IPS-NIHi11 (cell line): ENCODE data around the gene UMODL1.
"Not testable (repeated sequence)": the region's sequence is repeated elsewhere in the genome, so short reads cannot be mapped to it uniquely, and the experiment has no call there.

Experiments
- DNase-seq: peaks from one replicate; pipeline ENCODE4 v3.0.0; 2012; ENCODE audit warnings: mixed read lengths, low spot score

The UMODL1 gene

DNA sequence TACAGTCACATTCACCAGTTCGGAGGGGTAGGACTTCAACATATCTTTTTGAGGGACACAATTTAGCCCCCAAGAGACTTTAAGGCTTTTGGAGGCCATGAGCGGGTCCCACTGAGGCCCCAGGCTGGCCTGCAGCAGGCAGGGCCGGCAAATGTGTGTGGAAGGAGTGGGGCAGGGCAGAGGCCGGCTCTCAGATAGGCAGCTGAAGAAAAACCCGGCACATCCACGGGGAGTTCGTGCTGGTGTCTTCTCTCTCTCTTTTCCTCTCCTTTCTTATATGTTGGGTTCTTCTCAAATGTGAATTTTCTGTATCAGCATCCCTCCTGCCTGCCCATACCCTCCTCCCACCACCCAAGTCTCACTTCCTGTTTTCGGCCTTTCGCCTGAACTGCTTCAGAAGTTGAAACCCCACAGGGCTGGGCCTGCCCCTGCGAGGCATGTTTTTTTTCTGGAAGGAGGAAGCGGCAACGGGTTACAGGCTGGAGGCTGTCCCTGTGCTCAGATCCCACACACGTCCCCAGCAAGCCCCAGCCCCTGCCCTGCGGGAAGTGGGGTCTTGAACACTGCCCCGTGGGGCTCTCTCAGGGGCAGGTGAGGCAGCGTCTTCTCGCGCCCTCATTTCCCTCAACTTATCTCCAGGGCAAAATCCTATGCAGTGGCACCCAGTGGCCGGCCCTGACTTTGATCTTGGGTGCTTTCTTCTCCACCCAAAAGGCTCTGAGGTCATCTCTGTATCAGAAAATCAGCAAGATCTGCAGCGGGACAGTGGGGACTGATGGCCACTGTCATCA, 9.7 kb upstream of the UMODL1 start:
- no peak for DNase-seq

DNA sequence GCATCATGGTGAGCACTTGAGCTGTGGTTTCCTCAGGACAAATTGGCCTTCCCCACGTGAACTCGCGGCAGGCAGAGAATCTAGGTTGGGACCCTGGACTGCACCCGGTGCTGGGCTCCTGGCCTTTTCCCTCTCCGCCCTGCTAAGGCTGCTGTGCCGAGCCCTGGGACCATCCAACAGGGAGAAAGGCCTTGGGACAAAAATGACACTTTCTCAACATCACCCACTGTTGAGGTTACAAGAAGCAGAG, 9.2 kb upstream of the UMODL1 start:
- DNase-seq, result no peak

DNA sequence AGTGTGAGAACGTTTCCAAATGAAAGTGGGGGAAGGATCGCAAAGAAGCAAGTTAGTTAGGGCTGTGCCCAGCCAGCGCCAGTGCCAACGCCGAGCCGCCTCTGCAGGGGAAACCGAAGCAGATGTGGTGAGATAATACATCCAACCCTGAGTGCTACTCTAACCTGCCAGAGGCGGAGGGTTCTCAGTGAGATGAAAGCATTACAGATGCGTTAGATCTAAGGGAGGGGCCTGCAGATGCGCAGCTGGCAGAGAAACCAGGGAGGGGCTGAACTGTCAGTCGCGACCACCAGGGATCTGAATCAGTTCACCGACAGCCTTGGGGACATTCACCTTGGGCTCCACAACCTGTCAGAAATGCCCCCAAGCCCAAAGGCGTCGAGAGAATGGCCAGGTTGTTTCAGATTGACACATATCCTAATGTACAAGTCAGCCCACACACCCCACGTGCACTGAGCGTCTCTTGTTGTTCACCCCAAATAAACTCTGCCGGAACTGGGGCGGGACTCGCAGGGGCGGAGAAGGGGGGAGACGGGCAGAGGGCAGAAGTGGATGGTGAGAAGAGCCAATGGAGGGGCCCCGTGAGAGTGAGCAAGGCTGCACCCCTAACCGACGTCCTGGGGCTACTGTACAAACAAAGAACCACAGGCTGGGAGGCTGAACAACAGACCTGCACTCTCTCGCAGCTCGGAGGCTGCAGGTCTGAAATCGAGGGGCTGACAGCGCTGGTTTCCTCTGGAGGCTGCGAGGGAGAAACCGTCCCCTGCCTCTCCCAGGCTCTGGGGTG, 8.7 kb upstream of the UMODL1 start:
- no peak for DNase-seq

DNA sequence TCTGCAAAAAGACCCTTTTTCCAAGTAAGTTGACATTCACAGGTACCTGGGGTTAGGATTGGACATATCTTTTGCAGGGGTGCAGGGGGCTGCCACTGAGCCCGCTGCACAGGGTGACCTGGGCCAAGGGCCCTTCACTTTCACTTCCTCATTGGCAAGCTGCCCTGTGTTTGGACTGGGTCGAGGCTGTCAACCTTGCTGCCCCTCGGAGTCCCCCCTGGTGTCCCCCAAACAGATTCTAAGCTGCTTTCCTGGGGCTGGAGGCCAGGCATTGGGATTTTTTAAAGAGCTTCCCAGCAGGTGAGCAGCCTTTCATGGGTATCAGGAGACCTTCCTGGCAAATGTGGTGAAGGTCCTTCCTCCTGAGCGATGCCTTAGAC, 7.9 kb upstream of the UMODL1 start:
- no peak for DNase-seq

DNA sequence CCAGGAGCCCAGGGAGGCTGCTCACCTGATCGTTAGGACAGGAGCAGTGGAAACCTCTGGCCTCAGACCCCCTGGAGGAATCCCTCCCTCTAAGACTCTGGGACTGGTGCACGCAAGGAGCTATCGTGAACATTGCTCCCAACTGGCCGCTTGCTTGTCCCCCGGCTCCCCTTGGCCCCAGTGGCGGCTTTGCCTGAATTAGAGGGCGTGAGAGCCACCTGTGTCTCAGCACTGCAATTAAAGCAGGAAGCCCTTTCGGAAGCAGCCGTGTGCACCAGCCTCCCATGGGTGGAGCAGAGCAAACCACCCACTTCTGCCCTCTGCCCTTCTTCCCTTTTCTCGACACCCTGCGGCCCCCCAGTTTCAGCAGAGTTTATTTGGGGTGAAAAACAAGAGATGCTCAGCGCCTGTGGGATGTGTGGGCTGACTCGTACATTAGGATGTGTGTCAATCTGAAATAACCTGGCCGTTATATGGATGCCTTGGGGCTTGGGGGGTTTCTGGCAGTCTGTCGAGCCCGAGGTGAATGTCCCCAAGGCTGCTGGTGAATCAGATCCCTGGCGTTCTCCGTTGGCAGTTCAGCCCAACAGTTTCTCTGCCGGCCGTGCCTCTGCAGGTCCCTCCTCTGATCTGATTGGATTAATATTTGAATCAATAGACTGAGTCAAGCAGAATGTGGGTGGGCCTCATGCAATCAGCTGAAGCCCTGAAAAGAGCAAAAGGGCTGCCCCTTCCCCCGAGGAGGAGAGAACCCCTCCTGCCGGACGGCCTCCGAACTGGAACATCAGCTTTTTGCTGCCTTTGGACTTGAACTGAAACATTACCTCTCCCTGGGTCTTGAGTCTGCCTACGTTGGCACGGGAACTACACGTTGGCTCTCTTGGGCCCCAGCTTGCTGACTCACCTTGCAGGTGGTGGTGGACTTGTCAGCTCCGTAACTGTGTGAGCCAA, 7.3 kb upstream of the UMODL1 start:
- DNase-seq, result no peak

DNA sequence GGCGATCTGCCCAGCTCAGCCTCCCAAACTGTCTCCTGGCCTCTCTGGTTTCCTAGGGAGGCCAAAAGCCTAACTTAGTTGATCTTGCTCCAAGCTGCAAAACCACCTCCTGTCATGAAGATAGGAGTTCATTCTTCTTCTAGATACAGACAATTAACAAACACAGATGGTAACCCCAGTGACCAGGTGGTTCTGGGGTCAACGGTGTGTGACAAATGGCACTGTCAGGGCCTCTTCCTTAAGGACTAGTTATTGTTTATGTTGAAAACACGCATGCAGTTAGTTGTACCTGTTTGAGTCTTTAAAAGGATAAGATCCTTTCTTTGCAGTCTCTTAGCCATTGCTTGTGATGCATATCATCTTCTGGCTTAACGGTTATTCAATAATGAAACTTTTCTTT, 4.6 kb upstream of the UMODL1 start:
- no peak for DNase-seq

DNA sequence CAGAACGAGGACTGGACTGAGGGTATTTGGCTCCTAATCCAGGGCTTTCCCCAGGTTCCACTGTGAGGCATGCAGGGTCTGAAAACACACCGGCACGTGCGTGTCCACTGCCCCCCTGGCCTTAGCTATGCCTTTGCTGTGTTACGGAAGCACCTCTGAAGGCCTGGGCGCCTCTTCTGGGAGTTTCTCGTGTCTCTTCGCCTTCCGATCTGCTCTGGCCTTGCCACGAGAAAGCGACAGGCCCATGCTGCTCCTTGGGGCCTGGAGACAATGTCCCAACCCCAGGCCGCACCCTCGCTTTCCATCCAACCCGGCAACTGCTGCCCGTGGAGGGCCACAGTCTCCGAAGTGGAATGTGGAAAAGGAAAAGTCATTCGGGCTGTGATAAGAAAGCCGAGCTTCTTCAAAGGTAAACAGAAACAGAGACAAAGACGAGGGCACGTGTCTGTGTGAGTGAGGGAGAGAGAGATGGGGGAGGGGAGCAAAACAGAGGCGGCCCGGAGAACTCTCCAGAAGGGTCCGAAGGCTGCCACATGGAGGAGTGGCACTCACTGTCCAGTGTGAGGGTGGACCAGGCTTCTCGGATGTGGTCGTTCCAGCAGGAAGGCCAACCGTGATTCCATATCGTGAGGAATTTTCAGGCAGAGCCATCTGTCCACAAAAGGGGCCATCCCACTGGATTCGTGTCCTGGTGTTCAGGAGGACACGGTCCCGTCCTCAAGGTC, 3.4 kb upstream of the UMODL1 start:
- DNase-seq, result no peak

DNA sequence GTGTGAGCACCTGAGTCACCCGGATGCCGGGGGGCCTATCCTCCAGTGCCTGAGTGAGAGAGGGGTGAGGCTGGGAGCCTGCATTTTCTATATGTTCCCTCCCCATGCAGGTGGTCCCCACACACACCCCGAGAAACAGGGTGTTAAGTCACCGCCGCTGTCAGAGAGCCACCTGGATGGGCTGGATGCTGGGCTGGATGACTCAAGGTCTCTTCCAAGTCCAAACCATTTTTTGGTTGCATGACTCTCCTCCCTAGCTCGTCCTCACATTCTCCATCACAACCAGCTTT, 2.9 kb upstream of the UMODL1 start:
- DNase-seq, result no peak

DNA sequence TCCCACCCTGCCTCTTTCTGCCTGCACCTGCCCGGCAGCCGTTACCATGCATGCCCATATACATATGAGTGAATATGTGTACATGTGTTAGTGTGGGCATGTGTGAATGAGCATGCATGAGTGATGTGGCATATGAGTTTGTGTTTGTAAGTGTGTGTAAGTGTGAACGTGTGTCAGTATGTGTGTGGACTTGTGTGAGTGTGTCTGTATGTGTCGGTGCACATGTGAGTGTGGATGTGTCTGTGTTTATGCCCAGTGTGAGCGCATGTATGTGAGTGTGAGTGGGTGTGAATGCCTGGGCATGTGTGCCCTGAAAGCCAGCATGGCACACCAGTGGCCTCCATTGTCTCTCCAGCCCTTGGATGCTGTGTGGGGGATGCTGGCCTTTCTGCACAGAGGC, 2.5 kb upstream of the UMODL1 start:
- DNase-seq, result no peak

DNA sequence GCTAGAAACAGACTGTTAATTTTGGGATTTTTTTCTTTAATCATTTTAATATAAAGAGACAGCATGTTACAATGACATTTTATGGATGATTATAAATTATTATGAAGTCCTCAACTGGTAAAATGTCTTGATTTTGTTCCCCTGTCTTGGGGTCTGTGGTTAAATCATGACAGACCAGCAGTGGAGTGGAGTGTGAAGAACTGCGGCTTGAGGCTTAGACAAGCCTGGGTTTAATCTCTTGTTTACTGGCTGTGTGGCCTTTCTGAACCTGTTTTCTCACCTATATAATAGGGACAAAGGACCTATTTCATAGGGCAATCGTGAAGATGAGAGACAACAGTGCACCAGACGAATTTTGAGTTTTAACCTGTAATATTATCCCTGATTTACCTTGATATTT, 1.8 kb upstream of the UMODL1 start:
- DNase-seq, result no peak

DNA sequence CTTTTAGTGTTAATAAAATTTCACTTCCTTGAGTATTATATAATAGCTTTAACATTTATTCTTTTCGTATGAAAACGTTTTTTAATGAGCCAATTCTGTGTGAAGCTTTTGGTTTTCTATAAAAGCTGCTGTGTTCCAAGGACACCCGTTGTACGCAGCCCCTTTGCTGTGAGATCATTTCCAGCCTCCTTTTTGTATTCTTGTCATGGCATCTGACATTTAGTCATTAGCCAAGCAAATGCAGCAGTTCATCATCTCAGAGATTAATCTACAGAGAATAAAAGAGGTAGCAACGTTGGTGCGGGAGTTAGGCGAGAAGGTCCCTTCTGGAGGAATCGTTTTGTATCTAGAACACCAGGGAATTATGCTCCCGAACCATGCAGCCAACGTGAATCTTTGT, 1.3 kb upstream of the UMODL1 start:
- DNase-seq, result no peak

DNA sequence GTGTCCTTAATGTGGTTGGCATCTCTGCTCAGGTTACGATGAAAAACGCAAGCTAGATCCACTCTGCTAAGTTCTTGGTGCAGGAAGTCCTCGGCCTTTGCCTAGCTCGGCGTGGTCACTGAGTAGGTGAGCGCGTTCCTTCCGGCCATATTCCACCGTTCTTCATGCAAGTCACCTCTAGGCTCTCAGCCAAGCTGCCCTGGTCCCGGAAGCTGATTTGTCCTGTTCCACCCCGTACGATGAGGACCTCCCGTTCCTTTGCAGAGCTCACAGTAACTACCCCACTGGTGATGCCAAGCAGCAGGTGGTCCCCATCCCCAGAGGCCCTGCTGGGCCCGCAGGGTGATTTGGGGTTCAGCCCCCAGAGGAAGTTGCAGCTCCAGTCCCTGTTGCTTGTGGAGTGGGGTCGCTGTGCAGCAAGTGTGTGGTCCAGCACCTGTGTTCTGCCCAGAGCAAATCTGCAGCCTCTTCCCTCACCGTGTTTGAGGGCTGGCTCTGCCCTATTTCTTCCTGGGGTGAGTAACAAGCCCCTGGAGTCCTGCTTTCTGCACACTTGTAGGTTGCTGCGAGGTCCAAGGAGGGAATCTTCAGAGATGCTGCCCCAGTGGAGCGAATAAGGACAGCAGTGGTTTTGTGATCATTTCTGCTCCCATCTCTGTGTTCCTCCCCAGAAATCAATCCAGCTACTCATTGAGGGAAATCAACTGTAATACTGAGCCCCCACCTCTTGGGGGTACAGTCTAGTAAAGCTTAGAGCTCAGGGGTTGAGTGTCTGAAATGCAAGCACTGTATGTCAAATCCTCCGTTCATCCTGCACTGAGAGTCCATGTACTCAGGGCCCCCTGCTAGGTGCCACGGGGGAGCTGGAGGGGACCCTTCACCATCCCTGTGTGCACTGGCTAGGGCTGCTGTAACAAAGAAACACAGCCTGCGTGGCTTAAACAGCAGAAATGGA, 2.3 kb downstream of the UMODL1 start:
- no peak for DNase-seq

DNA sequence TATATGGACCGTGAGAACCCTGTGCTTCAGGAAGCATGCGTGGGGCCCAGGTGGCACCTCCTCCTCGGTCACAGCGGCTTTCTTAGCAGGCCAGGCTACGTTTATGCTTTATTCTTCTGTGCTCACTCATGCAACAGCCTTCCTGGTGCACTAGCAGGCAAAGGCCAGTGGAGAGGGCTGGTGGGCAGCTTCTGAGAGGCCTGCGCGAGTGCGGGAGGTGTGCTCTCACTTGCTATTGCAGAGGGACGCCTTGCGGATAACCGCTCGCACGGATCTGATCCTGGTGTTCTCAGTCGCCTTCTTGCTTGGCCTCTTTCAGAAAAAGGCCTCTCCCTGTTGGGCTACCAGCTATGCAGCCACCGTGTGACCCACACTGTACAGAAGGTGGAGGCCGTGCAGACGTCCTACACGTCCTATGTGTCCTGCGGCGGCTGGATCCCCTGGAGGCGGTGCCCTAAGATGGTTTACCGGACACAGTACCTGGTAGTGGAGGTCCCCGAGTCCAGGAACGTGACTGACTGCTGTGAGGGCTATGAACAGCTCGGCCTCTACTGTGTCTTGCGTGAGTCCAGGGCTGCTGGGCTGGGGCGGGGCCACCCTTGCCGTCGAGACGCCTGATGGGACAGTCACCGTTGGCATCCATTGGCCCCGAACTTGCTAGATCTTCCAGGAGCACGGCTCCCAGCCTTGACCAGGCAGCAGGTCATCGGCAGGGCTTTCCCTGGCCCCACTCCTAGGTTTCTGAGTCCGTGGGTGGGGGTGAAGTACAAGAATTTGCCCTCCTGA, 4.8 kb downstream of the UMODL1 start:
- DNase-seq, result no peak

DNA sequence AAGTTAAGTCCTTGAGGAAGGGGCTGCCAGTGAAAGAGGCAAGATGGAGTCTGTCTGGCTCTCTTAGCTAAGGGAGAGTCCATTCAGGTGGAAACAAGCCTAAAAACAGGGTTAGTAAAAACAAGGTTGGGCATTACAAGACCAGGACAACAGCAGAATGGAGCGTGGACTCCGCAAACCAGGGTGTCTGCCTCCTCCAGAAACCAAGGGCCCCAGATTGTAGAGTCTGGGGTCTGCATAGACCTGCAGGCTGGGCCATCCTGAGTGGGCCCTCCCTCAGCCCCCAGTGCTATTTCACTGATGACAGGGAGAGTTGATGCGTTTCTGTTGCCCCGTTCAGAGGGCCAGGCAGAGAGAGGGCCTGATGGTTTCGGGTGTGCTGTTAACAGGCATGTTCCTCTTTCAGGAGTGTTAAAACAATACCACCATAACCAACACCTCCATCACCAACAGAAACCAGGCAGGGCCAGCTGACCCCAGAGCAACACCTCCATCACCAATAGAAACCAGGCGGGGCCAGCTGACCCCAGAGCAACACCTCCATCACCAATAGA, 6.6 kb downstream of the UMODL1 start:
- not testable (repeated sequence) for DNase-seq

DNA sequence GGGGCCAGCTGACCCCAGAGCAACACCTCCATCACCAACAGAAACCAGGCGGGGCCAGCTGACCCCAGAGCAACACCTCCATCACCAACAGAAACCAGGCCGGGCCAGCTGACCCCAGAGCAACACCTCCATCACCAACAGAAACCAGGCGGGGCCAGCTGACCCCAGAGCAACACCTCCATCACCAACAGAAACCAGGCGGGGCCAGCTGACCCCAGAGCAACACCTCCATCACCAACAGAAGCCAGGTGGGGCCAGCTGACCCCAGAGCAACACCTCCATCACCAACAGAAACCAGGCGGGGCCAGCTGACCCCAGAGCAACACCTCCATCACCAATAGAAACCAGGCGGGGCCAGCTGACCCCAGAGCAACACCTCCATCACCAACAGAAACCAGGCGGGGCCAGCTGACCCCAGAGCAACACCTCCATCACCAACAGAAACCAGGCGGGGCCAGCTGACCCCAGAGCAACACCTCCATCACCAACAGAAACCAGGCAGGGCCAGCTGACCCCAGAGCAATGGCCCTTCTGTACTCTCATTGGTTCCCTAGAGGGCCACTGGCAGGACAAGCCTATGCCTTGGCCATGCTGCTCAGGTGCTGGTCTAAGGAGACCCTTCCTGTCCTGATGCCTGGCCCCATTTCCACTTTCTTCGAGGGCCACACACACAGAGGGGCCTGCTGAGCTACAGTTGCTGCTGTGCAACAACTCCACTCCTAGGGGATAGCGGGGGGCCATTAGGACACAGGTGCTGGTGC, 7.3 kb downstream of the UMODL1 start:
- not testable (repeated sequence) for DNase-seq

DNA sequence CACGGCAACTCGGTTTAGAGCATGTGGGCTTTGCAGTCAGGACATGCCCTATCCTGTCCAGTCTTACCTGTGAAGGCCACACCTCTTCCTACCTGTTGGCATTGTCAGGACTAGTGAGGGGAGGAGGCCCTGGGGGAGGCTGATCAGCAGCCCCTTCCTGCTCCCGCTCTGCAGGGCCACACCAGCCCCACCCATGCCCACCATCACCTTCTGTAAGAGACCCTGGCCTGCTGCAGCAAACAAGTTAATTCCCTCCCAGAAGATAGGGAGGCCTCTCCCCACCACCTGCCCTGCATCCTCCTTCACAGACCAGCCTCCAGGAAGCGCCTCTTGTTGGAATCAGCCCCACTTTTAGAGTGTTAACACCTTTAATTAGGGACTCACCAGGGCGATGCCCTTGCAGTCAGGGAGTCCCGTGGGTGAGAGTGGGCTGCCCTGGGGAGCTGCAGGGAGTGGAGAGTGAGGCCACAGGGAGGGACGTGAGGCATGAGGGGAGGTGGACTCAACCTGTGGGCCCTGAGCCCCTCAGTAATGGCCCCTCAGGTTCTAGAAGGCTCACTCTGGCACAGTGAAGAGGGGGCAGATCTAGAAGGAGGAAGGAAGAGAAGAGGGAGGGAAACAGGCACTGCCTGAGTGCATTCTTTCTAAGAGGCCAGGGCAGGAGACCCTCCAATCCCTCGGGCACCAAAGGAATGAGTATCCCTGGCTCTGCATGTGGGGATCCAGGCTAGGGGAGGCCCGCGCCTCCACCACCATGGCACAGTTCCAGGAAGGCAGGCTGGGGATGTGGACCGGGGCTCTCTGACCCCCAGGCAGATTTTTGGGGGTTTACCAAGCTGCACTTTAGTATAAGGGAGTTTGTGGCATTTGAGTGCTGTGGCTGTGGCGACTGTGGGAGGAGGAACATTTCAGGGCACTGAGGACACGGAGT, 8.2 kb downstream of the UMODL1 start:
- DNase-seq, result no peak

DNA sequence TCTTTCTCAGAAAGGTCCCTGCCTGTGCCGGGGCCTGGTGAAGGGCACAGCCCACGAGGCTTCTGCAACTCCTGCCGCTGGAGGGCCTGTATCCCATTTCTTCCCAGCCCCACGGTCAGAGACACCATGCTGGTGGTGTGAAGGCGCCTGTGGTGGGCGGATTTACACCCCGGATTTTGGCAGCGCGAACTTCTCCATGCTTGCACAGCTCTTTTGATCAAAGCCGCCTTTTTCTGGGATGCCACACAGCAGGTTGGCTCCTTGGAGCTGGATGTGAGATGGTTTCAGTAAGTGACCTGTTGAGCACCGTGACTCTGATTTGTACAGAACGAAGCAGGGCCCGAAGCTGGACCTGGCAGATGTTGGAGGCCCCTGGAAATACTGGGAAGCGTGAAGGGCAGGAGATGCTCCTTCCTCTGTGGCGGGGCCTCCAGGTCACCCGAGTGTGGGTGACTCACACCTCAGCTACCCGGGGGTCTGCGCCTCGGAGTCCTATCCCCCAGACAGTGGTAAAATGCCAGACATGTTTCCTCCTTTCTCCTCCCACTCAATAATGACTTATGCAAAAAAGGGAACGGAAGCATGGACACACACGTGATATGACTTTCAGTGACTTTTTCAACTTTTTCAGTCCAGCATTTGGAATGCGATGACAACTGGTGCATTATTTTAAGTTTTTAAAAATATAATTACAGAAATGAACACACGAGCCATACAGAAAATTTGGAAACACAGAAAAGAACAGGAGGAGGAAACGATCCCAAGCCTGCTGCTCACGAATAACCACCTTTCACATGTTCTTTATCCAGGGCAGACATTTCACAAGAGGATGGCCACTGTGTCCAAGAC, 9.0 kb downstream of the UMODL1 start:
- DNase-seq, result no peak
